Osteoblast (primary cell): ENCODE results near the gene ZCWPW1. TPM values are rescaled to one million over a fixed set of nuclear protein-coding genes. Genes with fewer than 3 reads are reported as not detected.
"Not testable (repeated sequence)": the region's sequence is repeated elsewhere in the genome, so short reads cannot be mapped to it uniquely, and the experiment has no call there.

Experiments
- DNase-seq: peaks from one replicate; pipeline ENCODE4 v3.0.0; 2011; ENCODE audit warnings: low spot score, mixed read lengths; ENCODE audit not compliant: insufficient read length; ENCODE audit errors: missing footprints
- H2AFZ ChIP-seq: 2 replicates; pipeline ENCODE4 v1.6.0; 2011; ENCODE audit warnings: mild to moderate bottlenecking, low read length
- H3K27ac ChIP-seq: 2 replicates; pipeline ENCODE4 v1.5.1; 2011; ENCODE audit warnings: mild to moderate bottlenecking, low read depth, low read length, moderate library complexity
- H3K27me3 ChIP-seq: 2 replicates; pipeline ENCODE4 v1.6.0; 2012; ENCODE audit warnings: mild to moderate bottlenecking, control low read depth, inconsistent platforms, low read length, moderate library complexity; ENCODE audit not compliant: insufficient read depth
- H3K36me3 ChIP-seq: 2 replicates; pipeline ENCODE4 v1.5.1; 2011; ENCODE audit warnings: mild to moderate bottlenecking, low read length, control low read depth, moderate library complexity; ENCODE audit not compliant: insufficient read depth
- H3K4me1 ChIP-seq: 2 replicates; pipeline ENCODE4 v1.5.1; 2011; ENCODE audit warnings: mild to moderate bottlenecking, low read length, control low read depth, moderate library complexity; ENCODE audit not compliant: insufficient read depth
- H3K4me2 ChIP-seq: 2 replicates; pipeline ENCODE4 v1.6.0; 2011; ENCODE audit warnings: mild to moderate bottlenecking, low read length; ENCODE audit not compliant: insufficient read depth
- H3K4me3 ChIP-seq: fragments of 200-600 bp; sonication (generic); 3 replicates; pipeline ENCODE4 v1.5.1; 2012; ENCODE audit warnings: mild to moderate bottlenecking, low read length, inconsistent platforms; ENCODE audit not compliant: insufficient read depth
- H3K79me2 ChIP-seq: 2 replicates; pipeline ENCODE4 v1.6.0; 2012; ENCODE audit warnings: mild to moderate bottlenecking, low read length, control low read depth, inconsistent platforms; ENCODE audit not compliant: insufficient read depth
- H3K9me3 ChIP-seq: 2 replicates; pipeline ENCODE4 v1.5.1; 2011; ENCODE audit warnings: low read depth, low read length, control low read depth
- H4K20me1 ChIP-seq: 2 replicates; pipeline ENCODE4 v1.6.0; 2012; ENCODE audit warnings: mild to moderate bottlenecking, low read length, control low read depth; ENCODE audit not compliant: insufficient read depth
- CTCF ChIP-seq: IDR thresholded peaks from 2 replicates; pipeline ENCODE4 v1.5.1; 2011; ENCODE audit warnings: mild to moderate bottlenecking, low read depth, low read length, moderate library complexity; ENCODE audit errors: extremely low read depth
- total RNA-seq: library from RNA; depleted of rRNA; stranded (reverse); fragments of >200 nt; gene quantifications from 2 replicates; pipeline ENCODE4 v1.2.3, GENCODE V29; 2012

The ZCWPW1 gene
- total RNA-seq, 1 donor, result 2.2 TPM

- peaks cover 6% of the 10 kb centered on the region for H3K4me1 ChIP-seq
- peaks cover 13% of the 10 kb centered on the region for H3K27me3 ChIP-seq
- H3K79me2 ChIP-seq, result no peaks in the 10 kb centered on the region
- no peaks in the 10 kb centered on the region for H3K9me3 ChIP-seq
- H3K27ac ChIP-seq, result no peak overlapping the region
- H3K36me3 ChIP-seq, result no peaks in the 10 kb centered on the region
- no peak for DNase-seq
- H2AFZ ChIP-seq, result no peak overlapping the region
- no peaks in the 10 kb centered on the region for H4K20me1 ChIP-seq
- TF ChIP-seq CTCF, result no peak
- H3K4me3 ChIP-seq, result no peak overlapping the region
- no peak overlapping the region for H3K4me2 ChIP-seq
These were observed 38.9 kb downstream of the ZCWPW1 start for GRCh38 chr7:100389437-100390088.

- no peak overlapping the region for H3K27ac ChIP-seq
- H3K4me1 ChIP-seq, result peaks cover 5% of the 10 kb centered on the region
- TF ChIP-seq CTCF, result no peak
- H2AFZ ChIP-seq, result no peak overlapping the region
- no peaks in the 10 kb centered on the region for H3K9me3 ChIP-seq
- H3K27me3 ChIP-seq, result peaks cover 11% of the 10 kb centered on the region
- no peak overlapping the region for H3K4me3 ChIP-seq
- H4K20me1 ChIP-seq, result no peaks in the 10 kb centered on the region
- H3K4me2 ChIP-seq, result no peak overlapping the region
- H3K79me2 ChIP-seq, result no peaks in the 10 kb centered on the region
- H3K36me3 ChIP-seq, result no peaks in the 10 kb centered on the region
- no peak for DNase-seq
These were observed 40.8 kb downstream of the ZCWPW1 start for GRCh38 chr7:100387695-100388094.

- H3K27ac ChIP-seq, result no peak overlapping the region
- no peak for DNase-seq
- H3K79me2 ChIP-seq, result no peaks in the 10 kb centered on the region
- no peak overlapping the region for H3K4me3 ChIP-seq
- no peak for TF ChIP-seq CTCF
- H3K4me1 ChIP-seq, result no peaks in the 10 kb centered on the region
- H3K27me3 ChIP-seq, result peaks cover 11% of the 10 kb centered on the region
- no peaks in the 10 kb centered on the region for H3K9me3 ChIP-seq
- H4K20me1 ChIP-seq, result no peaks in the 10 kb centered on the region
- no peak overlapping the region for H2AFZ ChIP-seq
- no peak overlapping the region for H3K4me2 ChIP-seq
- H3K36me3 ChIP-seq, result no peaks in the 10 kb centered on the region
These were observed 41.6 kb downstream of the ZCWPW1 start for GRCh38 chr7:100386940-100387339.

GRCh38 chr7:100384628-100385294 is 43.7 kb downstream of the ZCWPW1 start:
- H3K4me1 ChIP-seq, result no peaks in the 10 kb centered on the region
- no peaks in the 10 kb centered on the region for H3K36me3 ChIP-seq
- peaks cover 7% of the 10 kb centered on the region for H3K27me3 ChIP-seq
- H3K4me3 ChIP-seq, result no peak overlapping the region
- H3K79me2 ChIP-seq, result no peaks in the 10 kb centered on the region
- no peak for TF ChIP-seq CTCF
- no peak overlapping the region for H3K27ac ChIP-seq
- H3K9me3 ChIP-seq, result no peaks in the 10 kb centered on the region
- no peaks in the 10 kb centered on the region for H4K20me1 ChIP-seq
- H3K4me2 ChIP-seq, result no peak overlapping the region
- no peak for DNase-seq
- no peak overlapping the region for H2AFZ ChIP-seq

- not testable (repeated sequence) for H2AFZ ChIP-seq, H3K4me2 ChIP-seq, H3K9me3 ChIP-seq, H3K27ac ChIP-seq, H3K27me3 ChIP-seq, H3K36me3 ChIP-seq, H3K79me2 ChIP-seq, DNase-seq, H3K4me3 ChIP-seq, H4K20me1 ChIP-seq, H3K4me1 ChIP-seq
These were observed 46.2 kb downstream of the ZCWPW1 start for GRCh38 chr7:100382234-100382853.
